Spinal cord (tissue), 10 donors: Measurements from ENCODE around the gene DIPK1C. TPM values are rescaled to one million over a fixed set of nuclear protein-coding genes. Genes with fewer than 3 reads are reported as not detected.
A peak's percentile ranks its signal among the peaks of the same experiment; 100 is the strongest.

ENCODE experiments used
- DNase-seq, 6 donors: peaks; one replicate each; pipeline versions ENCODE4 v3.0.0 to v3.0.0-alpha.2; 2013 to 2015; ENCODE audit warnings: low spot score in 6 of 6, low read depth in 4 of 6
- H3K27ac ChIP-seq: one replicate; pipeline ENCODE4 v1.5.1; 2013; ENCODE audit warnings: low read depth, low read length, control low read depth
- H3K27me3 ChIP-seq: one replicate; pipeline ENCODE4 v1.6.1; 2013; ENCODE audit warnings: low read length; ENCODE audit not compliant: control insufficient read depth, insufficient read depth
- H3K36me3 ChIP-seq: one replicate; pipeline ENCODE4 v1.6.1; 2013; ENCODE audit warnings: low read length; ENCODE audit not compliant: control insufficient read depth, insufficient read depth
- H3K4me1 ChIP-seq: one replicate; pipeline ENCODE4 v1.6.1; 2013; ENCODE audit warnings: low read length; ENCODE audit not compliant: control insufficient read depth, insufficient read depth
- H3K4me3 ChIP-seq: one replicate; pipeline ENCODE4 v1.5.1; 2013; ENCODE audit warnings: low read depth, low read length, control low read depth
- H3K9me3 ChIP-seq: one replicate; pipeline ENCODE4 v1.6.1; 2013; ENCODE audit warnings: low read length; ENCODE audit not compliant: control insufficient read depth, insufficient read depth
- WGBS: methylation state at CpG from one replicate; pipeline ENCODE4 v1.1.5; 2013; ENCODE audit warnings: missing lambda C conversion rate; ENCODE audit not compliant: insufficient coverage; 5-methylcytosine and 5-hydroxymethylcytosine counted together
- polyA plus RNA-seq, 2 donors: library from polyadenylated mRNA; unstranded; fragments of 120-200 nt; gene quantifications; one replicate each; pipeline ENCODE4 v1.2.1, GENCODE V29; 2013; ENCODE audit not compliant: insufficient read length in 2 of 2
- total RNA-seq, 2 donors: library from RNA; depleted of rRNA in 1 of 2; stranded (reverse); fragments of 120-200 nt in 1 of 2; fragments of >200 nt in 1 of 2; gene quantifications; one replicate each; pipeline versions ENCODE4 v1.2.3 to v1.2.4, GENCODE V29; 2013 to 2014
- donor health status: healthy.

Gene DIPK1C
- total and polyA plus RNA-seq, 4 donors, result 16.2 to 57.2 (median 33.2) TPM

- H3K4me3 ChIP-seq, result no peak overlapping the region
- H3K36me3 ChIP-seq, result no peaks in the 10 kb centered on the region
- H3K9me3 ChIP-seq, result no peaks in the 10 kb centered on the region
- no peak for DNase-seq
- WGBS, result no CpG with 5 or more reads among the region's 8 CpGs
- no peak overlapping the region for H3K27ac ChIP-seq
- no peaks in the 10 kb centered on the region for H3K27me3 ChIP-seq
- H3K4me1 ChIP-seq, result peaks cover 9% of the 10 kb centered on the region
Observed at GRCh38 chr18:74488354-74488753, 31.2 kb upstream of the DIPK1C start.

GRCh38 chr18:74486119-74486849, 29.2 kb upstream of the DIPK1C start:
- no peaks in the 10 kb centered on the region for H3K27me3 ChIP-seq
- H3K36me3 ChIP-seq, result no peaks in the 10 kb centered on the region
- DNase-seq, result peak in 1 of 6 donors; percentile 21
- peaks cover 9% of the 10 kb centered on the region for H3K4me1 ChIP-seq
- no peaks in the 10 kb centered on the region for H3K9me3 ChIP-seq
- WGBS, result 37% methylated on average over 14 of the region's 15 CpGs
- peak overlapping the region; percentile 52 for H3K27ac ChIP-seq
- no peak overlapping the region for H3K4me3 ChIP-seq

- Histone ChIP-seq H3K27ac (no peak overlapping the region), H3K27me3 (no peaks in the 10 kb centered on the region), H3K9me3 (no peaks in the 10 kb centered on the region), H3K4me3 (no peak overlapping the region), H3K36me3 (no peaks in the 10 kb centered on the region), H3K4me1 (peaks cover 9% of the 10 kb centered on the region)
- WGBS, result 94% methylated on average over 7 of the region's 11 CpGs
- no peak for DNase-seq
Observed at GRCh38 chr18:74482697-74483096, 25.6 kb upstream of the DIPK1C start.

GRCh38 chr18:74480149-74480651, 23.1 kb upstream of the DIPK1C start:
- DNase-seq, result no peak
- H3K9me3 ChIP-seq, result no peaks in the 10 kb centered on the region
- H3K36me3 ChIP-seq, result no peaks in the 10 kb centered on the region
- WGBS, result 82% methylated on average over 5 of the region's 7 CpGs
- H3K27ac ChIP-seq, result no peak overlapping the region
- no peaks in the 10 kb centered on the region for H3K27me3 ChIP-seq
- no peak overlapping the region for H3K4me3 ChIP-seq
- no peaks in the 10 kb centered on the region for H3K4me1 ChIP-seq

- no peaks in the 10 kb centered on the region for H3K9me3 ChIP-seq
- H3K4me1 ChIP-seq, result no peaks in the 10 kb centered on the region
- H3K27me3 ChIP-seq, result no peaks in the 10 kb centered on the region
- DNase-seq, result no peak
- H3K4me3 ChIP-seq, result no peak overlapping the region
- H3K27ac ChIP-seq, result no peak overlapping the region
- 94% methylated on average over 13 of the region's 16 CpGs for WGBS
- H3K36me3 ChIP-seq, result no peaks in the 10 kb centered on the region
Observed at GRCh38 chr18:74479486-74480148, 22.5 kb upstream of the DIPK1C start.

GRCh38 chr18:74478880-74479279, 21.8 kb upstream of the DIPK1C start:
- Histone ChIP-seq H3K27ac (no peak overlapping the region), H3K9me3 (no peaks in the 10 kb centered on the region), H3K4me1 (no peaks in the 10 kb centered on the region), H3K36me3 (no peaks in the 10 kb centered on the region), H3K27me3 (no peaks in the 10 kb centered on the region), H3K4me3 (no peak overlapping the region)
- WGBS, result 93% methylated on average over 5 of the region's 6 CpGs
- DNase-seq, result no peak

GRCh38 chr18:74478316-74478715, 21.2 kb upstream of the DIPK1C start:
- H3K27me3 ChIP-seq, result no peaks in the 10 kb centered on the region
- no peak overlapping the region for H3K27ac ChIP-seq
- no peak overlapping the region for H3K4me3 ChIP-seq
- no peaks in the 10 kb centered on the region for H3K4me1 ChIP-seq
- no peak for DNase-seq
- 91% methylated on average over 3 of the region's 7 CpGs for WGBS
- H3K36me3 ChIP-seq, result no peaks in the 10 kb centered on the region
- H3K9me3 ChIP-seq, result no peaks in the 10 kb centered on the region

- 81% methylated on average over 8 of the region's 8 CpGs for WGBS
- H3K27me3 ChIP-seq, result no peaks in the 10 kb centered on the region
Observed at GRCh38 chr18:74477771-74478170, 20.7 kb upstream of the DIPK1C start.

GRCh38 chr18:74476140-74476539, 19.0 kb upstream of the DIPK1C start:
- H3K4me3 ChIP-seq, result no peak overlapping the region

More at GRCh38 chr18:74477771-74478170, 20.7 kb upstream of the DIPK1C start:
- Histone ChIP-seq H3K36me3 (no peaks in the 10 kb centered on the region), H3K4me3 (no peak overlapping the region), H3K9me3 (no peaks in the 10 kb centered on the region), H3K27ac (no peak overlapping the region), H3K4me1 (no peaks in the 10 kb centered on the region)
- DNase-seq, result no peak

More at GRCh38 chr18:74476140-74476539, 19.0 kb upstream of the DIPK1C start:
- H3K27me3 ChIP-seq, result no peaks in the 10 kb centered on the region
- no CpG with 5 or more reads among the region's 6 CpGs for WGBS
- H3K4me1 ChIP-seq, result no peaks in the 10 kb centered on the region
- H3K9me3 ChIP-seq, result peaks cover 5% of the 10 kb centered on the region
- no peaks in the 10 kb centered on the region for H3K36me3 ChIP-seq
- H3K27ac ChIP-seq, result no peak overlapping the region
- DNase-seq, result peak in 2 of 6 donors; percentile 81 to 85
